ENCODE data around the gene GNA12. TPM values are rescaled to one million over a fixed set of nuclear protein-coding genes. Genes with fewer than 3 reads are reported as not detected.

The GNA12 gene
- total RNA-seq, 4 donors from 2014 or later = 23.3 to 30.5 (median 28.7) TPM

DNA sequence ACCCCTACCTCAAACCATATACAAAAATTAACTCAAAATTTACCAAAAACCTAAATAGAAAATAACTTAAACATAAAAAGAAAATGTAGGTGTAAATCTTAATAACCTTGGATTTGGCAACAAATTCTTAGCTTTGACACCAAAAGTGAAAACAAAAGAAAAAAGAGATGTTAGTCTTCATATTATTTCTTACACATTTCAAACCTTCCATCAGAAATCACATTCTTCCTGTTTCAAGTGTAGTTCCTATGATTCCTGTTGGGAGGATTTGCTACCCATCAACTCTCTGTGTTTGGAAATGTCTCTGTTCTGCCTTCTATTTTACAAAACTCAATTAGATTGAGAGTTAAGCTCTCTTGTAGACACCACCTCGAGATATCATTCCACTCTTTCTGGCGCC, 62.0 kb downstream of the GNA12 start:
- TF ChIP-seq, protein P1, sequence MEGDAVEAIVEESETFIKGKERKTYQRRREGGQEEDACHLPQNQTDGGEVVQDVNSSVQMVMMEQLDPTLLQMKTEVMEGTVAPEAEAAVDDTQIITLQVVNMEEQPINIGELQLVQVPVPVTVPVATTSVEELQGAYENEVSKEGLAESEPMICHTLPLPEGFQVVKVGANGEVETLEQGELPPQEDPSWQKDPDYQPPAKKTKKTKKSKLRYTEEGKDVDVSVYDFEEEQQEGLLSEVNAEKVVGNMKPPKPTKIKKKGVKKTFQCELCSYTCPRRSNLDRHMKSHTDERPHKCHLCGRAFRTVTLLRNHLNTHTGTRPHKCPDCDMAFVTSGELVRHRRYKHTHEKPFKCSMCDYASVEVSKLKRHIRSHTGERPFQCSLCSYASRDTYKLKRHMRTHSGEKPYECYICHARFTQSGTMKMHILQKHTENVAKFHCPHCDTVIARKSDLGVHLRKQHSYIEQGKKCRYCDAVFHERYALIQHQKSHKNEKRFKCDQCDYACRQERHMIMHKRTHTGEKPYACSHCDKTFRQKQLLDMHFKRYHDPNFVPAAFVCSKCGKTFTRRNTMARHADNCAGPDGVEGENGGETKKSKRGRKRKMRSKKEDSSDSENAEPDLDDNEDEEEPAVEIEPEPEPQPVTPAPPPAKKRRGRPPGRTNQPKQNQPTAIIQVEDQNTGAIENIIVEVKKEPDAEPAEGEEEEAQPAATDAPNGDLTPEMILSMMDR (IDR thresholded peaks at IDR 0.05; ENCODE audit: low read depth) = no peak

DNA sequence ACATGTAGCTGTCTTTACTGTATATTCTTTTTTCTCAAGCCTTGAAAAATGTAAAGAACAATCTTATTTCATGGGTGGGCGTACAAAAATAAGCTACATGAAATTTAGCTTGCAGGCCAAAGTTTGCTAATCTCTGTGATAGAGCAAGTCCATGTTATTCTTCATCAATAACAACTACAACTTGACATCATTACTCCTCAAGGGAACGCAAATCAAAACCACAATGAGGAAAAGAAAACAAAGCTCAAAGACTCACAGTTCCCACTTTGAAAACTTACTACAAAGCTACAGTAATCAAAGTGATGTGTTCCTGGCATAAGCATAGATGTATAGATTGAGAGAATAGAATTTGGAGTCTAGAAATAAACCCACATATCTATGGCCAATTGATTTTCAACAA, 62.5 kb downstream of the GNA12 start:
- TF ChIP-seq, protein P1 (IDR thresholded peaks at IDR 0.05; ENCODE audit: low read depth) = no peak

DNA sequence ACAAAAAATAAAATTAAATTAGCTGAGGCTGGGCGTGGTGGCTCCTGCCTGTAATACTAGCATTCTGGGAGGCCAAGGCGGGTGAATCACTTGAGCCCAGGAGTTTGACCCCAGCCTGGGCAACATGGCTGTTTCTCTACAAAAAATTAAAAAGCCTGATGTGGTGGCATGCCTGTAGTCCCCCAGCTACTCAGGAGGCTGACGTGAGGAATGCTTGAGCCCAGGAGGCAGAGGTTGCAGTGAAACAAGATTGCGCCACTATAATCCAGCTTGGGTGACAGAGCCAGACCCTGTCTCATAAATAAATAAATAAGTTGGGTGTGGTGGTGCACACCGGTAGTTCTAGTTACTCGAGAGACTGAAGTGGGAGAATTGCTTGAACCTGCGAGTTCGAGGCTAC, 65.1 kb downstream of the GNA12 start:
- TF ChIP-seq, protein P1 (IDR thresholded peaks at IDR 0.05; ENCODE audit: low read depth) = no peak

DNA sequence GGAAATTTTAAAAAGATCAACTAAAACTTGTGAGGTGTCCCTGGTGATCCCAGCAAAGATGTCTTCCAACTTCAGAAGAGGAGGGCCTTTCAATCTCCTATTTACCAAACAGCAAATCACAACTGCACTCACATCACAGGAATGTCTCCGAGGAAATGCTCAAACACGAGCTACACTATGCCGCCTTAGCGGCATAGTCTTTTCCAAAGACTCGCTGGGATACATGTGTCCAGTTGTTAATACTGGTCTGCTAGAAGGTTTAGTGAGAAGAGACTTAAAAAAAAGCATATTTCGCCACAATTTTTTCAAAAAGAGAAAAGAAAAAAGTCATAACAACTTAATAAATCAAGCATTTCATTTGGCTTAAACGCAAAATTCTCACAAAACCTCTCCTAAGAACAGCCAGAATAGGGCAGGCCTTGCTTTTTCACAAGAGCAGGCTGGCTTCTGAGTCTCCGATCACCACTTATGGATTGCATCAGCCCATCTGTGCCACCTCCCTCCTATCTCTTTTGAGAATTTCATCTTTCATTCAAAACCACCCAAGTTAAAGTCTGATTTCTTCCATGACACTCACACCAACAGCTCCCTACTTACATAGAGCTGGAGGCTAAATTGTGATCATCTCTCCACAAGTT, 66.1 kb downstream of the GNA12 start:
- TF ChIP-seq, protein P1 (IDR thresholded peaks at IDR 0.05; ENCODE audit: low read depth) = no peak

DNA sequence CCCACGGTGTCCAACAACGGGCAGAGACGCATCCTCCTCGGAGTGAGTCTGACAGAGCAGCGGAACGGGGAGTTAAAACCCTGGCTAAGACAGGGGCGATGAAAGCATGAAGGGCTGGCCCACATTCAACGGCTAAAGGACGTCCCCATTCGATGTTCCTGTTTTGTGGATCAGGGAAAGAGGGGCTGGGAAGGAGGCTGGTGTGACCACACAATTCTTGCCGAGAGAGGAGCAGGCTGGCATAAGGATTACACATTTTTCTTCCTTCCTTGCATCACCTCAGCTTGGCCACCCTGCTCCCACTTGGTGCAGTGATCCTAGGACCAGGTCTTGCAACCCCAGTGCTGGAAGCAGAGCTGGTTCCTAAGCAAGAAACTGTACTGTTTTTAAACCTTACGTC, 67.7 kb downstream of the GNA12 start:
- TF ChIP-seq, protein P1 (IDR thresholded peaks at IDR 0.05; ENCODE audit: low read depth) = no peak

DNA sequence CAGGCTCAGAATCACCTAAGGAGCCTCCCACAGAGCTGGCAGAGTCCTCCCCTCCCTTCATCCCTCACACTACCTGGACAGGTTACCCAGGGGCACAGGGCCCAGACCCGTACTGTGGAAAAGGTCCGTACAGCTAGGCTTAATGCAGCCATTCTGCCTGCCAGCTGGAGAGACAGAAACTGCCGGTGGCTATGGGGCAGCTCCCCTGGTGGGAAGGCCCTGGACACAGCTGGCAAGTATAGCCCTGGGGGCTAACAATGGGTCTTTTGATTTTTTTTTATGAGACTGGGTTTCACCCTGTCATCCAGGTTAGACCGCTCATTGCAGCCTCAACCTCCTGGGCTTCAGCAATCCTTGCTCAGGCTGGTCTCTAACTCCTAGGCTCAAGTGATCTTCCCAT, 68.3 kb downstream of the GNA12 start:
- TF ChIP-seq, protein P1 (IDR thresholded peaks at IDR 0.05; ENCODE audit: low read depth) = no peak

DNA sequence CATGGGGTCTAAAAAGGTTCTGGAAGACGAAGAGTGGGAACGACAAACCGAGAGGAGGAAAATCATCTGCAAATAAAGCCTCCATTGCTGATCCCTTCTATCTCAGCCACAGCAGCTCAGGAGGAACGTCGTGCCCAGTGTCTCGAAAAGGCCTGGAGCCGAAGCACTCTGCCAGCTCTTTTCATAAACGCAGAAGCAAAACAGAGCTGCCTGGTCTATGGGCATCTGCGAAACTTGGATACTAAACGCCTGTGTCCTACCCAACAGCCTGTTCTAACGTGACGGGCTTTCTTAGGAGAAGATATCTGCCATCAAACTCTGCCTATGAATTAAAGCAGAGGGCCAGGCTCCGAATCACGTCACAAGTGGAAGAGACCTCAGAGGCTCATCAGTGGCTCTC, 68.7 kb downstream of the GNA12 start:
- TF ChIP-seq, protein P1 (IDR thresholded peaks at IDR 0.05; ENCODE audit: low read depth) = no peak
